GM21367 (cell line): Measurements from ENCODE around the gene PI16.
"Not testable (repeated sequence)": the region's sequence is repeated elsewhere in the genome, so short reads cannot be mapped to it uniquely, and the experiment has no call there.

Experiments used
- ATAC-seq: cut with Tn5 transposase; IDR thresholded peaks from one replicate; pipeline ENCODE4 v1.9.1; 2021; ENCODE audit not compliant: unreplicated experiment

PI16 gene

GRCh38 chr6:36973647-36974046 lies 19.1 kb downstream of the PI16 start:
- no peak for ATAC-seq

GRCh38 chr6:36975231-36976006 lies 20.9 kb downstream of the PI16 start:
- no peak for ATAC-seq

DNA sequence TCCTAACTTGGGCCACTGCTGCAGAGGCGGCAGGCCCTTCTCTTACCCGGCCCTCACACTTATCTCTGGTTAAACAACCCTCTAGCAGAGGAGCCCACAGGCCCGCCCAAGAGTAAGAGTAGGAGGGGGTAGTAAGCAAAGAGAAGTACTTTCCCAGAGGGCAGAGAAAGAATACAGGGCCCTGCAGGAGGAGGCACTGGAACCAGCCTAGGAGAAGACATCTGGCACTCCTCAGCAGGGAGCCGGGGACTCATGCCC lies 21.4 kb downstream of the PI16 start:
- no peak for ATAC-seq

- no peak for ATAC-seq
Measured at GRCh38 chr6:36976509-36976908, 22.0 kb downstream of the PI16 start.

- no peak for ATAC-seq
Measured at GRCh38 chr6:36976931-36977330, 22.4 kb downstream of the PI16 start.

GRCh38 chr6:36977470-36977941 lies 23.0 kb downstream of the PI16 start:
- no peak for ATAC-seq

DNA sequence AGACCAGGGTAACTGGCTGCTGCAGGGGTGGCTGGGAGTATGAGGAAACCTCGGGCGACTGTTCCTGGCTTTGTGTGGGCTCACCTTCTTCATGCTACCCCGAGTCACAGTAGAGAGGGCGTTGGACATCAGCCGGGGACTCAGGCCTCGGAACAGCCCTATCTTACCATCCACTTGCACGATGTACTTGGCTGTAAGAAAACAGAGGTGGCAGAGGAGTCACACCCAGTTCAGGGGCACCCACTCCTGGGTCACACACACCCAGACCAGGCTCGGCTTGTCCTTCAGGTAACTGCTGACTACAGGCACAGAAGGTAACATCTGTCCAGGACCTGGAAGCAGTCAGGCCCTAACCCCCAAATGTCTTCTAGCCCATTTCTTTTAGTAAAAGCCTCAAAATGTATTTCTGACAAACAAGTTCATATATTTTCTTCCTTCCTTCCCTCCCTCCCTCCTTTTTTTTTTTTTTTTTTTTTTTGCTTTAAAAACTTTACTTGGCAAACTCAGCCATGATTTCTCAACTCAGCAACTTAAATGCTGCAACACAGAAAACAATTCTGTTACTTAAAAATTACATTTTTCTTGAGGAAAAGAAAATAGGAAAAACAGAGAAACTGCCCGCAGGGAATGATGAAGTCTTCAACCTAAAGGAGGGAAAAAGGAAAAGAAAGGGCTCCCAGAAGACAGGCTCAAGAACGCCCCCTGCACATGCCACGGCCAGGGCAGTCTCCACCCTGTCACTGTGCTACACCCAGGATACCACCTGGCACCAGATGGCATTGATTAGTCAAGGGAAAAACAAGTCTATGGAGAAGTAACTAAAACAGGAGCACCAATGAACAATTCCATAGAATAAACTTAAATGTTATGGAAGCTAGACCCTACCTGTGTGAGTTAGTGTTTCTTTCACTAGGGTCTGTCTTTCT lies 24.1 kb downstream of the PI16 start:
- no peak for ATAC-seq

DNA sequence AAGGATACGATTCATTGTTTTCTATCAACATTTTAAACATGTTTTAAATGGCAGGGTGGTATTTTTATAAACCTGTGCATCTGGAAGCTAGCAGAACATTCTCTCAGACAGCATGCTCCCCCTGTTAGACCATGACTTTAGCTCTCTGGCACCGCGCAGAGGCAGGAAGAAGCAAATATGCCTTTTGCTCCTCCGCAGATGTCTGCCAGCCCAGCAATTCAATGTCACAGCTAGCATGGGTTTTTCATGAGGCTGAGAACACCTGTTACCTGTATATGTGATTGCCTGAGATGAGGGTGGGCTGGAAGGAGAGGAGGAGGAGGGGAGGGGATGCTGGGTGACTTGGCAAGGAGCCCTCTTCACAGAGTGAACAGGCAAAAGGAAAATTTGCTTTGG lies 24.8 kb downstream of the PI16 start:
- ATAC-seq: no peak

- no peak for ATAC-seq
Measured at GRCh38 chr6:36980129-36980528, 25.6 kb downstream of the PI16 start.

DNA sequence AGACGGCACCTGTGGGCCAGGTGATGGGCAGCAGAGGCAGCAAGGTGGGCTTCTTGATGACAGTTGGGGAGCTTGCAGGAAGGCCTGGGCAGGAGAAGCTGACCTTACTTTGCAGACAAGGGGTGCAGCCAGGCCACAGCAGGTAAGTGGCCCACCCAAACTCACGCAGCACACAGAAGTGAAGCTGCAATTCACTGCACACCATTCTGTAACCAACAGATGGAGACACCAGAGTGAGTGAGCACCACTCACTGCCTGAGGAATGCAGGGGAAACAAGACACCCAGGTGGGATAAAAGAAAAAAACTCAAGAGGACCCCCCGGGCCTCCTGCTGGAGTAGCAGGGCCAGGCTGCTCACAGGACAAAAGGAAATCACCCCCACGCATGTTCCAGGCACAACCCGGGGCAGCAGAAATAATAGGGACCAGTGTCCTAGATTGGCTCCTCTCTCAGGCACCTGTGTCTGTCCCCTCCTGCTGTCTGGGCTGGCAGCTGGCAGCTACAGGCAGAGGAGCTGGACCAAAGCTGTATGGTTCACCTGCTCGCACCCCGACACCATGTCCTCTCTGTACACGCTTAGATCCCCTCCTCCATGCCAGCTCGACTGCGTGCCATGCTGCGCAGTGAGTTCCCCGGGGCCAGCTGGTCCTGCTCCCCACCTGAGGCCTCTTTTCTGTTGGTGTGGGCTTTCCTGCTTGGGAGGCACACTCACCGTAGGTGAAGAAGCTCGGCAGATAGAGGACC lies 26.5 kb downstream of the PI16 start:
- no peak for ATAC-seq

- ATAC-seq: no peak
Measured at GRCh38 chr6:36983538-36983937, 29.0 kb downstream of the PI16 start.

DNA sequence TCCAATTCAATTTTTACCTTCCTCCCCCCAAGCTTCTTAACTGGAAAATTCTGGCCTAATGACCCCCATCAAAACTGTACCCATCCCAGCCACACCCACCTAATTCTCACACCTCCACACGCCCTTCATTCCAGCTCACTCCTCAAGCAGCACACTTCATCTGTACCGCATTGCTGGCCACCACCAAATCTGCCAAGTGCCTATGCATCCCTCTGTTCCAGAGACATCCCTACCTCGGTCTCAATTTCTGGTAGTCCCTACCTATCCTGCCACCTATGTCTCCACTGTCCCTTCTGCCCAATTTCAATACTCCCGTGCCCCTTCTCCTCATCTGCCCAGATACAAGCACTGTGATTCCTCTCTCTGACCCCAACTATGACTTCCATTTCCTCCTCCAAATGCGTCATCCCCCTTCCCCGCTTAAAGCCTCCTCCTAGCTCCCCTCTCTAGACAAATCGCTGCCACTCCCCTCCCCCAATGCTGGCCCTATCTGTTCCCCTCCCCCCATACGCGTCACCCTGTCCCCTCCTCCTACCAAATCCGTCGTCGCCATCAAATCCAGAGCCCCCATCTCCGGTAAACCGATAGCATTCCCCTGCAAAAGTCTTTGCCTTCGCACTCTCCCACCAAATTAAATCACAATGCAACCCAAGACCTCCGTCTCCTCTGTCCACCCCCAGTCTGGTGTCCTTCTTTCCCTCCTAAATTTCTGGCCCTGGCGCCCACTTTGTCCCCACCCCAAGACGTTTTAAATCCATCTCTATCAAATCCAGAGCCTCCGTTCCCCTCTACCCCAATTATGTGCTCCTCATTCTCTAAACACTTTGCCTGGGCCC lies 30.3 kb downstream of the PI16 start:
- no peak for ATAC-seq

GRCh38 chr6:36985417-36985807 lies 30.9 kb downstream of the PI16 start:
- peak; percentile 2 for ATAC-seq

DNA sequence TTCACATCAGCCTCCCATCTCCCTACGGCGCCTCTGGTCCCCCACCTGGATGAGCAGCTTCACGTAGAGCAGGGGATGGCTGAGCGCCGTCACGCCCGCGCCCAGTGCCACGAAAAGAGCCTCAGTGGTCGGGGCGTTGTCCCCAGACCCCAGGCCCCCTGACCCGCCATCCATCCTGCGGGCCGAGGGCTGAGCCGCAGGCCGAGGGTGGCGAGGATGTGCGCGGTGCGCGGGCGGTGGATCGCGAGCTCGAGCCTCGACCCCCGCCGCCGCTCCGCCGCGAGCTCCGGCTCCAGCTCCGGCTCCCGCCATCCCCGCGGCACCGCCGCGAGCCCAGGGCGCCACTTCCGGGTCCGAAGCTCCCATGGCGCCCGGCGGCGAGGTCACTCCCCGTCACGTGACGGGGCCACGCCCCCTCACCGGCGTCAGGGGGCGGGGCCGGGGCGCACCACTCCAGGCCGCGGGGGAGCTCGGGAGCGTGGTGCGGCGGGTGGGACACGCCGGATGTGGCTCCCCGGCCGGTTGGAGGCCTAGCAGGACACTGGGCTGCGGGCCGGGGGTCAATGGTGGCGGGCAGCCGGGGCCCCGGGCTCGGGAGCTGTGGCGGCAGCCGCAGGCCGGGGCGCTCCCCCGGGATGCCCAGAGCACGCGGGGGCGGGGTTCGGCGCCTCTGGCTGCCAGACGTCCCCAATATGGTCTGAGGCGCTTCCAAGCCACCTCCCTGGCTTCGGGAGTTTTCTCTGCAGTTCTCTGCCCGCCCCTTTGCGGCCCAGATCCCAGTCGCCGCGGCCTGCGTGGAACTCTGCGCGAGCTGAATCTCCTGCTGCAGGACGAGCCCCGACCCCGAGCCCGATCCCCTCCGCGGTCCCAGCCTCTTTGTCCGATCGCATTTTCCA lies 31.5 kb downstream of the PI16 start, which contains the start of gene MTCH1:
MTCH1 (minus strand) TSS at position 389 of the 896 bp plus-strand sequence; CDS start at position 366, 23 bp downstream.
- ATAC-seq: peak; percentile 63

GRCh38 chr6:36986704-36987047 lies 32.1 kb downstream of the PI16 start:
- no peak for ATAC-seq

DNA sequence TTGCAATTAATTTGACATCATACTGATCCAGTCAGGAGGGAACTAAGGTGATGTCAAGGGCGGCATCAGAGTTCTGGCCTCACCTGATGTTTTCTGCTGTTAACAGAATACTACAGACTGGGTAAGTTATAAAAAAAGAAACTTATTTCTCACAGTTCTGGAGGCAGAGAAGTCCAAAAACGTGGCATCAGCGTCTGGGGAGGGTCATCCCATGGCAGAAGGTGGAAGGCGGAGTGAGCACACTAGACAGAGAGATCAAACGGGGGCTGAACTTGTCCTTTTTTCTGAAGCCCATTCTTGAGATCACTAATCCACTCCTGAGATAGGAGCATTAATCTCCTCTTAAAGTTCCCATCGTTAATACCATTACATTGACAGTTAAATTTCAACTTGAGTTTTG lies 34.7 kb downstream of the PI16 start:
- no peak for ATAC-seq

DNA sequence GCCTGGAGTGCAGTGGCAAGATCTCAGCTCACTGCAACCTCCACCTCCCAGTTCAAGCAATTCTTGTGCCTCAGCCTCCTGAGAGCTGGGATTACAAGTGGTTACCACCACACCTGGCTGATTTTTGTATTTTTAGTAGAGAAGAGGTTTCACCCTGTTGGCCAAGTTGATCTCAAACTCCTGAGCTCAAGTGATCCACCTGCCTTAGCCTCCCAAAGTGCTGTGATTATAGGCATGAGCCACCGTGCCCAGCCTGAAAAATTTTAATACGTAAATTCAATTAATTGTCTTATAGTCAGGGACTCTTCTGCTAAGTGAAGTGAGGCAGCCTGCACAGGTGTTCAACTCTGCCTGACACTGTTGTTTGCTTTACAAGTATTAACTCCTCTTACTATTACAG lies 35.9 kb downstream of the PI16 start:
- ATAC-seq: not testable (repeated sequence)

- ATAC-seq: no peak
Measured at GRCh38 chr6:36997811-36998722, 43.5 kb downstream of the PI16 start.

DNA sequence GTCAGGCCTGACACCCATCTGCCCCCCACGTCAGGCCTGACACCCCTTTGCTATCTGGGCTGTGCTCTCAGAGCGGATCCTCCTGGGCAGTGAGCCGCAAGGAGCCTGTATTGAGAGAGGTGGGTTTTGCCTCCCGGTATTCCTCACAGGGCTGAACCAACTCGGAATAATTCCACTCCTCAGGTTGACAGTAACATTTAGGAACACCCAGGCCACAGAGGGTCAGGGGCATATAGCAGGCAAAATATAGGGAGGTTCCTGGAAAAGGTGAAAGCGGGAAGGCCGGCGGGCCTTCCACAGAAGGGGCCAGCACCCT lies 44.1 kb downstream of the PI16 start:
- ATAC-seq: no peak
